ENCODE measurements around the gene AGBL2. TPM values are rescaled to one million over a fixed set of nuclear protein-coding genes. Genes with fewer than 3 reads are reported as not detected.

The AGBL2 gene
- total and polyA plus RNA-seq, 2 donors (not counting 1 experiment from before 2014, with no cell fraction given) = 1.2 to 2.1 TPM

- Histone ChIP-seq H4K20me1 (ENCODE audit: control insufficient read depth, extremely low read depth, insufficient read depth, low read length) (no peaks in the 10 kb centered on the region), H3K4me3 (replicated peaks in 1 of 4; ENCODE audit: control extremely low read depth in 1 of 4, insufficient read depth in 1 of 4, low read depth in 3 of 4, low read length in 4 of 4) (no peak overlapping the region), H3K27ac (ENCODE audit: insufficient read depth, low read length) (no peak overlapping the region), H3K4me1 (ENCODE audit: control insufficient read depth, extremely low read depth, insufficient read depth, low read length) (no peaks in the 10 kb centered on the region), H2AFZ (ENCODE audit: low read length) (no peak overlapping the region), H3K27me3 (ENCODE audit: control insufficient read depth, insufficient read depth, low read length) (no peaks in the 10 kb centered on the region), H3K9ac (ENCODE audit: insufficient read depth, low read length) (no peak overlapping the region), H3K4me2 (ENCODE audit: extremely low read depth, insufficient read depth, low read length) (no peak overlapping the region), H3K79me2 (ENCODE audit: control insufficient read depth, insufficient read depth, low read length) (no peaks in the 10 kb centered on the region), H3K9me3 (ENCODE audit: control insufficient read depth, insufficient read depth, low read depth, low read length) (no peaks in the 10 kb centered on the region), H3K36me3 (ENCODE audit: control insufficient read depth, insufficient read depth, low read length) (no peaks in the 10 kb centered on the region)
- DNase-seq (ENCODE audit: low read depth in 2 of 2) = no peak
- TF ChIP-seq EZH2 (IDR thresholded peaks at IDR 0.05; ENCODE audit: low read length, missing control alignments) (no peak), CTCF (conservative IDR thresholded peaks at IDR 0.05 in 1 of 2, IDR thresholded peaks at IDR 0.05 in 1 of 2; ENCODE audit: low read depth in 1 of 2, low read length in 2 of 2) (no peak)
These were observed 65.9 kb downstream of the AGBL2 start for GRCh38 chr11:47649276-47649675.

DNA sequence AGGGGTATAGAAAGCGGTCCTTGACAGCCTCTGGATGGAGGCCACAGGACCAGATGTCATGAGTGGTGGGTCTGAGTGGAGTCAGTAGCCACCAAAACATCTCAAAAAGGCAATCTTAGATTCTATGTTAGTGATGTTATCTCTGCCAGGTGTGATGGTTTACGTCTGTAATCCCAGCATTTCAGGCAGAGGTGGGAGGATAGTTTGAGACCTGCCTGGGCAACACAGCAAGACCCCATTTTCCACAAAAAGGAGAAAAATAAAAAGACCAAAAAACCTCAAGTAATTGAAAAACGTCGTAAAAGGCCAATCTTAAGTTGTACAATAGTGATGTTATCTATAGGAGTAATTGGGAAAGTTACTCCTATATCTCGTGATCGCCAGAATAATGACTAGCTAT, 69.2 kb downstream of the AGBL2 start:
- no peaks in the 10 kb centered on the region for H3K4me1 ChIP-seq (ENCODE audit: control insufficient read depth, extremely low read depth, insufficient read depth, low read length)

GRCh38 chr11:47645500-47645899, 69.7 kb downstream of the AGBL2 start:
- H3K27ac ChIP-seq (ENCODE audit: insufficient read depth, low read length) = no peak overlapping the region
- no peaks in the 10 kb centered on the region for H3K27me3 ChIP-seq (ENCODE audit: control insufficient read depth, insufficient read depth, low read length)
- H3K4me2 ChIP-seq (ENCODE audit: extremely low read depth, insufficient read depth, low read length) = no peak overlapping the region
- H3K9ac ChIP-seq (ENCODE audit: insufficient read depth, low read length) = no peak overlapping the region
- no peaks in the 10 kb centered on the region for H3K9me3 ChIP-seq (ENCODE audit: control insufficient read depth, insufficient read depth, low read depth, low read length)
- H3K4me3 ChIP-seq (replicated peaks in 1 of 4; ENCODE audit: control extremely low read depth in 1 of 4, insufficient read depth in 1 of 4, low read depth in 3 of 4, low read length in 4 of 4) = no peak overlapping the region
- no peak for DNase-seq (ENCODE audit: low read depth in 2 of 2)
- TF ChIP-seq CTCF (conservative IDR thresholded peaks at IDR 0.05 in 1 of 2, IDR thresholded peaks at IDR 0.05 in 1 of 2; ENCODE audit: low read depth in 1 of 2, low read length in 2 of 2) (no peak), EZH2 (IDR thresholded peaks at IDR 0.05; ENCODE audit: low read length, missing control alignments) (no peak)
- peaks cover 18% of the 10 kb centered on the region for H3K79me2 ChIP-seq (ENCODE audit: control insufficient read depth, insufficient read depth, low read length)
- H3K36me3 ChIP-seq (ENCODE audit: control insufficient read depth, insufficient read depth, low read length) = no peaks in the 10 kb centered on the region
- H3K4me1 ChIP-seq (ENCODE audit: control insufficient read depth, extremely low read depth, insufficient read depth, low read length) = peaks cover 2% of the 10 kb centered on the region
- no peaks in the 10 kb centered on the region for H4K20me1 ChIP-seq (ENCODE audit: control insufficient read depth, extremely low read depth, insufficient read depth, low read length)
- H2AFZ ChIP-seq (ENCODE audit: low read length) = no peak overlapping the region

More for the DNA sequence above, 69.2 kb downstream of the AGBL2 start:
- no peak for TF ChIP-seq EZH2 (IDR thresholded peaks at IDR 0.05; ENCODE audit: low read length, missing control alignments)
- TF ChIP-seq CTCF (conservative IDR thresholded peaks at IDR 0.05 in 1 of 2, IDR thresholded peaks at IDR 0.05 in 1 of 2; ENCODE audit: low read depth in 1 of 2, low read length in 2 of 2) = no peak
- no peaks in the 10 kb centered on the region for H3K9me3 ChIP-seq (ENCODE audit: control insufficient read depth, insufficient read depth, low read depth, low read length)
- H3K4me2 ChIP-seq (ENCODE audit: extremely low read depth, insufficient read depth, low read length) = no peak overlapping the region
- no peaks in the 10 kb centered on the region for H4K20me1 ChIP-seq (ENCODE audit: control insufficient read depth, extremely low read depth, insufficient read depth, low read length)
- H3K9ac ChIP-seq (ENCODE audit: insufficient read depth, low read length) = no peak overlapping the region
- DNase-seq (ENCODE audit: low read depth in 2 of 2) = no peak
- no peaks in the 10 kb centered on the region for H3K36me3 ChIP-seq (ENCODE audit: control insufficient read depth, insufficient read depth, low read length)
- H2AFZ ChIP-seq (ENCODE audit: low read length) = no peak overlapping the region
- H3K79me2 ChIP-seq (ENCODE audit: control insufficient read depth, insufficient read depth, low read length) = peaks cover 13% of the 10 kb centered on the region
- H3K27ac ChIP-seq (ENCODE audit: insufficient read depth, low read length) = no peak overlapping the region
- H3K27me3 ChIP-seq (ENCODE audit: control insufficient read depth, insufficient read depth, low read length) = no peaks in the 10 kb centered on the region
- no peak overlapping the region for H3K4me3 ChIP-seq (replicated peaks in 1 of 4; ENCODE audit: control extremely low read depth in 1 of 4, insufficient read depth in 1 of 4, low read depth in 3 of 4, low read length in 4 of 4)
